DOHH2 (cell line): ENCODE results near the gene CYS1.

Experiments
- EZH2phosphoT487 ChIP-seq: fragments of 200-600 bp; sonication (generic); IDR thresholded peaks from 2 replicates; pipeline ENCODE4 v1.6.1; 2017; ENCODE audit warnings: borderline replicate concordance, mild to moderate bottlenecking, antibody characterized with exemption, low read length, moderate library complexity, mixed read lengths
- TF ChIP-seq, protein P1 (sequence below): fragments of 200-600 bp; sonication (generic); IDR thresholded peaks from one replicate; pipeline ENCODE4 v1.5.1; 2014; ENCODE audit warnings: antibody characterized with exemption, mild to moderate bottlenecking, low read depth, low read length; ENCODE audit not compliant: poor library complexity, severe bottlenecking

GRCh38 chr2:10043906-10044601 is 36.2 kb downstream of the CYS1 start:
- TF ChIP-seq, protein P1, sequence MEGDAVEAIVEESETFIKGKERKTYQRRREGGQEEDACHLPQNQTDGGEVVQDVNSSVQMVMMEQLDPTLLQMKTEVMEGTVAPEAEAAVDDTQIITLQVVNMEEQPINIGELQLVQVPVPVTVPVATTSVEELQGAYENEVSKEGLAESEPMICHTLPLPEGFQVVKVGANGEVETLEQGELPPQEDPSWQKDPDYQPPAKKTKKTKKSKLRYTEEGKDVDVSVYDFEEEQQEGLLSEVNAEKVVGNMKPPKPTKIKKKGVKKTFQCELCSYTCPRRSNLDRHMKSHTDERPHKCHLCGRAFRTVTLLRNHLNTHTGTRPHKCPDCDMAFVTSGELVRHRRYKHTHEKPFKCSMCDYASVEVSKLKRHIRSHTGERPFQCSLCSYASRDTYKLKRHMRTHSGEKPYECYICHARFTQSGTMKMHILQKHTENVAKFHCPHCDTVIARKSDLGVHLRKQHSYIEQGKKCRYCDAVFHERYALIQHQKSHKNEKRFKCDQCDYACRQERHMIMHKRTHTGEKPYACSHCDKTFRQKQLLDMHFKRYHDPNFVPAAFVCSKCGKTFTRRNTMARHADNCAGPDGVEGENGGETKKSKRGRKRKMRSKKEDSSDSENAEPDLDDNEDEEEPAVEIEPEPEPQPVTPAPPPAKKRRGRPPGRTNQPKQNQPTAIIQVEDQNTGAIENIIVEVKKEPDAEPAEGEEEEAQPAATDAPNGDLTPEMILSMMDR = no peak
- TF ChIP-seq EZH2phosphoT487 = no peak
